ENCODE data around the gene ZNF668. TPM values are rescaled to one million over a fixed set of nuclear protein-coding genes. Genes with fewer than 3 reads are reported as not detected.

ZNF668 gene
- total and polyA plus RNA-seq, 9 donors: 1.3 to 7.4 (median 5.7) TPM

GRCh38 chr16:31055613-31056012, 18.4 kb downstream of the ZNF668 start:
- WGBS, 3 donors: 84 to 87% (median 85%) methylated on average over 4 of the region's 4 CpGs
- Histone ChIP-seq H3K4me1 (ENCODE audit: insufficient read depth) (no peaks in the 10 kb centered on the region), H3K27ac (no peak overlapping the region), H3K9me3 (no peaks in the 10 kb centered on the region), H3K4me3 (no peak overlapping the region), H3K36me3 (no peaks in the 10 kb centered on the region), H3K27me3 (no peaks in the 10 kb centered on the region)
- TF ChIP-seq EP300 (IDR thresholded peaks at IDR 0.05): no peak
- TF ChIP-seq CTCF (IDR thresholded peaks at IDR 0.05): no peak
- no peak for TF ChIP-seq POLR2A (IDR thresholded peaks at IDR 0.05)
- intact Hi-C loops (cut with DNase I): no loop called here
- DNase-seq: no peak

GRCh38 chr16:31052114-31052513, 21.9 kb downstream of the ZNF668 start:
- H3K4me1 ChIP-seq (ENCODE audit: insufficient read depth): no peaks in the 10 kb centered on the region
- H3K36me3 ChIP-seq: no peaks in the 10 kb centered on the region
- no peaks in the 10 kb centered on the region for H3K27me3 ChIP-seq
- TF ChIP-seq POLR2A (IDR thresholded peaks at IDR 0.05) (no peak), CTCF (IDR thresholded peaks at IDR 0.05) (no peak), EP300 (IDR thresholded peaks at IDR 0.05) (no peak)
- H3K4me3 ChIP-seq: no peak overlapping the region
- no peak for DNase-seq
- 18 to 42% (median 34%) methylated on average over 2 of the region's 2 CpGs for WGBS, 3 donors
- H3K27ac ChIP-seq: no peak overlapping the region
- no peaks in the 10 kb centered on the region for H3K9me3 ChIP-seq
- intact Hi-C loops (cut with DNase I): no loop called here

- 74 to 81% (median 80%) methylated on average over 10 of the region's 10 CpGs for WGBS, 3 donors
- Histone ChIP-seq H3K36me3 (no peaks in the 10 kb centered on the region), H3K27me3 (no peaks in the 10 kb centered on the region), H3K9me3 (no peaks in the 10 kb centered on the region), H3K27ac (no peak overlapping the region), H3K4me1 (ENCODE audit: insufficient read depth) (no peaks in the 10 kb centered on the region), H3K4me3 (no peak overlapping the region)
- intact Hi-C loops (cut with DNase I): no loop called here
- DNase-seq: no peak
- no peak for TF ChIP-seq EP300 (IDR thresholded peaks at IDR 0.05)
- no peak for TF ChIP-seq POLR2A (IDR thresholded peaks at IDR 0.05)
- TF ChIP-seq CTCF (IDR thresholded peaks at IDR 0.05): no peak
These were observed 23.6 kb downstream of the ZNF668 start for GRCh38 chr16:31050280-31051030.

- no peaks in the 10 kb centered on the region for H3K27me3 ChIP-seq
- H3K9me3 ChIP-seq: no peaks in the 10 kb centered on the region
- intact Hi-C loops (cut with DNase I): loop anchor here in 1 of 4 donors (10.0 kb wide), 1 partner anchor 59 kb away; the partner anchor contains the start of gene HSD3B7
- no peaks in the 10 kb centered on the region for H3K4me1 ChIP-seq (ENCODE audit: insufficient read depth)
- no peak for TF ChIP-seq POLR2A (IDR thresholded peaks at IDR 0.05)
- TF ChIP-seq EP300 (IDR thresholded peaks at IDR 0.05): no peak
- TF ChIP-seq CTCF (IDR thresholded peaks at IDR 0.05): no peak
- no peak for DNase-seq
- H3K27ac ChIP-seq: no peak overlapping the region
- no peak overlapping the region for H3K4me3 ChIP-seq
- WGBS, 3 donors: 86 to 94% (median 88%) methylated on average over 4 of the region's 4 CpGs
- H3K36me3 ChIP-seq: no peaks in the 10 kb centered on the region
These were observed 30.1 kb downstream of the ZNF668 start for GRCh38 chr16:31043898-31044481.

Measured in ovary (tissue), 9 donors.